Inflammatory macrophage treated with lipopolysaccharide for 1 hour (primary cell): Measurements from ENCODE around the gene PKD1.
"Not testable (repeated sequence)": the region's sequence is repeated elsewhere in the genome, so short reads cannot be mapped to it uniquely, and the experiment has no call there.

Experiments
- DNase-seq, 2 donors: peaks; one replicate each; pipeline ENCODE4 v3.0.0-alpha.2; 2020 to 2022

PKD1 gene

GRCh38 chr16:2149630-2150417 lies 14.1 kb upstream of the PKD1 start:
- no peak for DNase-seq

- DNase-seq, result no peak
These were observed 13.3 kb upstream of the PKD1 start for GRCh38 chr16:2148714-2149629.

- DNase-seq, result peak; percentile 23 to 34
These were observed 12.4 kb upstream of the PKD1 start, which contains the start of gene RAB26 for GRCh38 chr16:2147981-2148671. Gene RAB26 (plus strand): TSS chr16:2148625. CDS start chr16:2148784, 159 bp downstream.

GRCh38 chr16:2147378-2147777 lies 11.7 kb upstream of the PKD1 start:
- no peak for DNase-seq

GRCh38 chr16:2145843-2146242 lies 10.1 kb upstream of the PKD1 start:
- DNase-seq, result no peak

- no peak for DNase-seq
These were observed 8.3 kb upstream of the PKD1 start for GRCh38 chr16:2143878-2144485.

GRCh38 chr16:2142942-2143877 lies 7.5 kb upstream of the PKD1 start:
- no peak for DNase-seq

GRCh38 chr16:2135071-2135470 lies 627 bp downstream of the PKD1 start:
- not testable (repeated sequence) for DNase-seq

- DNase-seq, result not testable (repeated sequence)
These were observed 1.9 kb downstream of the PKD1 start for GRCh38 chr16:2133797-2134196.

- not testable (repeated sequence) for DNase-seq
These were observed 5.7 kb downstream of the PKD1 start for GRCh38 chr16:2129890-2130447.

- not testable (repeated sequence) for DNase-seq
These were observed 6.4 kb downstream of the PKD1 start for GRCh38 chr16:2129251-2129650.

- not testable (repeated sequence) for DNase-seq
These were observed 7.9 kb downstream of the PKD1 start for GRCh38 chr16:2127630-2128280.

- DNase-seq, result not testable (repeated sequence)
These were observed 8.7 kb downstream of the PKD1 start for GRCh38 chr16:2126928-2127556.

GRCh38 chr16:2126161-2126743 lies 9.4 kb downstream of the PKD1 start:
- not testable (repeated sequence) for DNase-seq

GRCh38 chr16:2125609-2126008 lies 10.1 kb downstream of the PKD1 start:
- DNase-seq, result not testable (repeated sequence)

- peak; percentile 9 for DNase-seq
These were observed 10.8 kb downstream of the PKD1 start for GRCh38 chr16:2124694-2125444.

- DNase-seq, result not testable (repeated sequence)
These were observed 11.4 kb downstream of the PKD1 start for GRCh38 chr16:2124377-2124693.

GRCh38 chr16:2123706-2124376 lies 11.9 kb downstream of the PKD1 start:
- not testable (repeated sequence) for DNase-seq
